ENCODE measurements around the gene SPDYC. TPM values are rescaled to one million over a fixed set of nuclear protein-coding genes. Genes with fewer than 3 reads are reported as not detected.
"Not testable (repeated sequence)": the region's sequence is repeated elsewhere in the genome, so short reads cannot be mapped to it uniquely, and the experiment has no call there.

The SPDYC gene
- total RNA-seq, 1 donor from 2014 or later, result not detected

DNA sequence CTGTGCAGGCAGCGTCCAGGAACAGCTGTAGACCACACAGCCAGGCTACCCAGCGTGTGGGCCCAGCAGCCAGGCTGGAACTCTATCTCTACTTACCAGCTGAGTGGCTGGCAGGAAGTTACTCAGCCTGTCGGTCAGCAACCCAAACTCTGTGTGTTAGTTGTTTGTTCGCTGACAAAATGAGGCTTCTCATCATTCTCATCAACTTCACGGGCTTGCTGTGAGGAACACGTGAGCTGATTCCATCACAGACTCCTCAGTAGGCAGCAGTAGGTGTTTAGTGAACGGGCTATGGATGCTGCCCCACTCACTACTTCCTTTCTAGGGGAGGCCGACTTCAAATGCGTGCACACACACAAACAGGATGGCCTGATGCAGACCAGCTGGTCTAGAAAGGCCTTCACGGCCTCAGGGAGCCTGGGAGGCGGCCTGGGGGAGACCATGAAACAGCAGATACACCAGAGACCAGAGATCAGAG is 830 bp upstream of the SPDYC start:
- no peaks in the 10 kb centered on the region for H3K36me3 ChIP-seq (ENCODE audit: insufficient read depth, low read length)
- H3K27ac ChIP-seq (ENCODE audit: low read depth, low read length), result peak overlapping the region; percentile 50
- H2AFZ ChIP-seq (ENCODE audit: low read depth, low read length), result peak overlapping the region; percentile 81
- DNase-seq (ENCODE audit: low read depth) (peak; percentile 22), FAIRE-seq (no peak)
- no peaks in the 10 kb centered on the region for H3K4me1 Mint-ChIP-seq (ENCODE audit: low read depth, unreplicated experiment)
- H3K27me3 ChIP-seq (ENCODE audit: insufficient read depth, low read length), result no peaks in the 10 kb centered on the region
- no peaks in the 10 kb centered on the region for H4K20me1 ChIP-seq (ENCODE audit: insufficient read depth, low read length)
- no peaks in the 10 kb centered on the region for H3K4me1 ChIP-seq (ENCODE audit: insufficient read depth, low read length)
- no peaks in the 10 kb centered on the region for H3K9me3 Mint-ChIP-seq (ENCODE audit: unreplicated experiment)
- no peaks in the 10 kb centered on the region for H3K27me3 Mint-ChIP-seq (ENCODE audit: low read depth, unreplicated experiment)
- peak overlapping the region; percentile 65 for H3K27ac Mint-ChIP-seq (ENCODE audit: unreplicated experiment)
- H3K36me3 Mint-ChIP-seq (ENCODE audit: low read depth, unreplicated experiment), result no peaks in the 10 kb centered on the region
- H3K79me2 ChIP-seq (ENCODE audit: insufficient read depth, low read length), result no peaks in the 10 kb centered on the region
- H3K4me3 Mint-ChIP-seq (ENCODE audit: unreplicated experiment), result no peak overlapping the region
- no peak overlapping the region for H3K4me3 ChIP-seq (ENCODE audit: insufficient read depth, low read depth, low read length)
- no peak for TF ChIP-seq EZH2 (IDR thresholded peaks at IDR 0.05; ENCODE audit: insufficient read depth, low read length)
- TF ChIP-seq, protein P1, sequence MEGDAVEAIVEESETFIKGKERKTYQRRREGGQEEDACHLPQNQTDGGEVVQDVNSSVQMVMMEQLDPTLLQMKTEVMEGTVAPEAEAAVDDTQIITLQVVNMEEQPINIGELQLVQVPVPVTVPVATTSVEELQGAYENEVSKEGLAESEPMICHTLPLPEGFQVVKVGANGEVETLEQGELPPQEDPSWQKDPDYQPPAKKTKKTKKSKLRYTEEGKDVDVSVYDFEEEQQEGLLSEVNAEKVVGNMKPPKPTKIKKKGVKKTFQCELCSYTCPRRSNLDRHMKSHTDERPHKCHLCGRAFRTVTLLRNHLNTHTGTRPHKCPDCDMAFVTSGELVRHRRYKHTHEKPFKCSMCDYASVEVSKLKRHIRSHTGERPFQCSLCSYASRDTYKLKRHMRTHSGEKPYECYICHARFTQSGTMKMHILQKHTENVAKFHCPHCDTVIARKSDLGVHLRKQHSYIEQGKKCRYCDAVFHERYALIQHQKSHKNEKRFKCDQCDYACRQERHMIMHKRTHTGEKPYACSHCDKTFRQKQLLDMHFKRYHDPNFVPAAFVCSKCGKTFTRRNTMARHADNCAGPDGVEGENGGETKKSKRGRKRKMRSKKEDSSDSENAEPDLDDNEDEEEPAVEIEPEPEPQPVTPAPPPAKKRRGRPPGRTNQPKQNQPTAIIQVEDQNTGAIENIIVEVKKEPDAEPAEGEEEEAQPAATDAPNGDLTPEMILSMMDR (IDR thresholded peaks at IDR 0.05; ENCODE audit: insufficient read depth, low read depth, low read length), result no peak
- peak overlapping the region; percentile 17 for H3K4me2 ChIP-seq (ENCODE audit: low read length)
- no peaks in the 10 kb centered on the region for H3K9me3 ChIP-seq (ENCODE audit: insufficient read depth, low read depth, low read length)
- peak overlapping the region; percentile 44 for H3K9ac ChIP-seq (ENCODE audit: low read length)

- H3K27me3 ChIP-seq (ENCODE audit: insufficient read depth, low read length), result no peaks in the 10 kb centered on the region
- H3K9me3 Mint-ChIP-seq (ENCODE audit: unreplicated experiment), result no peaks in the 10 kb centered on the region
- no peaks in the 10 kb centered on the region for H3K36me3 ChIP-seq (ENCODE audit: insufficient read depth, low read length)
- no peak overlapping the region for H3K27ac Mint-ChIP-seq (ENCODE audit: unreplicated experiment)
- no peak overlapping the region for H3K27ac ChIP-seq (ENCODE audit: low read depth, low read length)
- no peak overlapping the region for H3K9ac ChIP-seq (ENCODE audit: low read length)
- FAIRE-seq (no peak), DNase-seq (ENCODE audit: low read depth) (no peak)
- no peaks in the 10 kb centered on the region for H3K4me1 ChIP-seq (ENCODE audit: insufficient read depth, low read length)
- no peaks in the 10 kb centered on the region for H3K27me3 Mint-ChIP-seq (ENCODE audit: low read depth, unreplicated experiment)
- peaks cover 4% of the 10 kb centered on the region for H3K36me3 Mint-ChIP-seq (ENCODE audit: low read depth, unreplicated experiment)
- H3K79me2 ChIP-seq (ENCODE audit: insufficient read depth, low read length), result no peaks in the 10 kb centered on the region
- H3K4me3 Mint-ChIP-seq (ENCODE audit: unreplicated experiment), result peak overlapping the region; percentile 57
- no peaks in the 10 kb centered on the region for H3K9me3 ChIP-seq (ENCODE audit: insufficient read depth, low read depth, low read length)
- no peak overlapping the region for H3K4me2 ChIP-seq (ENCODE audit: low read length)
- no peaks in the 10 kb centered on the region for H4K20me1 ChIP-seq (ENCODE audit: insufficient read depth, low read length)
- no peaks in the 10 kb centered on the region for H3K4me1 Mint-ChIP-seq (ENCODE audit: low read depth, unreplicated experiment)
- no peak overlapping the region for H2AFZ ChIP-seq (ENCODE audit: low read depth, low read length)
- no peak overlapping the region for H3K4me3 ChIP-seq (ENCODE audit: insufficient read depth, low read depth, low read length)
- no peak for TF ChIP-seq EZH2 (IDR thresholded peaks at IDR 0.05; ENCODE audit: insufficient read depth, low read length)
- TF ChIP-seq, protein P1 (IDR thresholded peaks at IDR 0.05; ENCODE audit: insufficient read depth, low read depth, low read length), result no peak
Observed at GRCh38 chr11:65172600-65172999, 2.6 kb downstream of the SPDYC start.

GRCh38 chr11:65174571-65175010 is 4.6 kb downstream of the SPDYC start:
- not testable (repeated sequence) for H3K27ac ChIP-seq (ENCODE audit: low read depth, low read length); H2AFZ ChIP-seq (ENCODE audit: low read depth, low read length); FAIRE-seq; H3K4me2 ChIP-seq (ENCODE audit: low read length); H3K9me3 Mint-ChIP-seq (ENCODE audit: unreplicated experiment); H3K4me3 Mint-ChIP-seq (ENCODE audit: unreplicated experiment); DNase-seq (ENCODE audit: low read depth); H3K27me3 Mint-ChIP-seq (ENCODE audit: low read depth, unreplicated experiment); H3K36me3 ChIP-seq (ENCODE audit: insufficient read depth, low read length); H3K4me3 ChIP-seq (ENCODE audit: insufficient read depth, low read depth, low read length); H4K20me1 ChIP-seq (ENCODE audit: insufficient read depth, low read length); H3K27ac Mint-ChIP-seq (ENCODE audit: unreplicated experiment); H3K36me3 Mint-ChIP-seq (ENCODE audit: low read depth, unreplicated experiment); H3K27me3 ChIP-seq (ENCODE audit: insufficient read depth, low read length); H3K9ac ChIP-seq (ENCODE audit: low read length); H3K4me1 ChIP-seq (ENCODE audit: insufficient read depth, low read length); H3K79me2 ChIP-seq (ENCODE audit: insufficient read depth, low read length); H3K4me1 Mint-ChIP-seq (ENCODE audit: low read depth, unreplicated experiment); H3K9me3 ChIP-seq (ENCODE audit: insufficient read depth, low read depth, low read length)

All from astrocyte (in vitro differentiated cells and primary cell).